ENCODE data around the gene TSFM.

DNA sequence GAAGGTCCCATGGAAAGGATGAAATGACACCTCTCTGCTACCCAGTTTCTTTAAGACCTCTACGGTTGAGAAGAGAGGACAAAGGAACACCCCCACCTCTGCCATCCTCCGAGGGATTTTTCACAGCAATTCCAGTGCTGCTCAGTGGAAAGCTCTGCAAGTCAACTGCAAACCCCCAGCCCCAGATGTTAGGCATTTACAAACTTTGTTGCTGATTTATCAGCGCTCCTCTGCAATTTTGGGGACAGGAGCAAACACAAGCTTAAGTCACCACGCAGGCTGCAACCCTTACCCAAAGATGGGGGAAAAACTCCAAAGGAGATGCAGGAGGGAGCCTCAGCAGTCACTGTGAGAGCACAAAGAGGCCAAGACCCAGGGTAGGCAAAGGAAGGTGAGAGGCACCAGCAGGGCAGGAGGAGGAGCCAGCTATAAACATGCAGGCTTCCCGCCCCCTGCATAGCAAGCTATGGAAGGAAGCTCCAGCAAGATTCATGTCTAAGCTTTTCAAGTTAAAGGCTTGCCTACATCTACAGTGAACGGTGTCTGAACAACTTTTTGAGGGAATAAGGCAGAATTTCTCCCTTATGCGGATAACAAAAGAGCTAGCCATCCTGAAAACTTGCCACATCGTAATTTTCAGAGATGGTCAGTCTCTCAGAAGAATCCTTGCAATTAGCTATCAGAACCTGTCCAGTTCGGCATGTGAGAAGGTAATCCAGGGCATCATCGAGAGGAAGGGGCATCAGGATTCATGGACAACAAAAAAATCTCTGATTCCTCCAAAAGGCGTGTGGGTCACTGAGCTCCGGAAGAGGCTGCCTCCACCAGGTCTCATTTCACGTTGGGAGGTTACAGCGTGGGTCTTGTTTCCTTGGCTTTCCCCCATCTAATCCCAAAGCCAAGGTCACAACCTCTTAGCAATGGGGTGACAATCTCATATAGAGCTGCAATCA is 60.0 kb downstream of the TSFM start:
- TF ChIP-seq, protein P1, sequence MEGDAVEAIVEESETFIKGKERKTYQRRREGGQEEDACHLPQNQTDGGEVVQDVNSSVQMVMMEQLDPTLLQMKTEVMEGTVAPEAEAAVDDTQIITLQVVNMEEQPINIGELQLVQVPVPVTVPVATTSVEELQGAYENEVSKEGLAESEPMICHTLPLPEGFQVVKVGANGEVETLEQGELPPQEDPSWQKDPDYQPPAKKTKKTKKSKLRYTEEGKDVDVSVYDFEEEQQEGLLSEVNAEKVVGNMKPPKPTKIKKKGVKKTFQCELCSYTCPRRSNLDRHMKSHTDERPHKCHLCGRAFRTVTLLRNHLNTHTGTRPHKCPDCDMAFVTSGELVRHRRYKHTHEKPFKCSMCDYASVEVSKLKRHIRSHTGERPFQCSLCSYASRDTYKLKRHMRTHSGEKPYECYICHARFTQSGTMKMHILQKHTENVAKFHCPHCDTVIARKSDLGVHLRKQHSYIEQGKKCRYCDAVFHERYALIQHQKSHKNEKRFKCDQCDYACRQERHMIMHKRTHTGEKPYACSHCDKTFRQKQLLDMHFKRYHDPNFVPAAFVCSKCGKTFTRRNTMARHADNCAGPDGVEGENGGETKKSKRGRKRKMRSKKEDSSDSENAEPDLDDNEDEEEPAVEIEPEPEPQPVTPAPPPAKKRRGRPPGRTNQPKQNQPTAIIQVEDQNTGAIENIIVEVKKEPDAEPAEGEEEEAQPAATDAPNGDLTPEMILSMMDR (IDR thresholded peaks at IDR 0.05; ENCODE audit: insufficient read depth, low read length, poor library complexity, severe bottlenecking), result no peak
- no peak for TF ChIP-seq EZH2phosphoT487 (conservative IDR thresholded peaks at IDR 0.05; ENCODE audit: low read length)
